Testis (tissue), 3 donors: ENCODE measurements around the gene KLK10. TPM values are rescaled to one million over a fixed set of nuclear protein-coding genes. Genes with fewer than 3 reads are reported as not detected.

Source experiments
- DNase-seq: peaks from one replicate; pipeline ENCODE4 v3.0.0-alpha.2; 2019
- H3K27ac ChIP-seq, 2 donors: fragments of 200-600 bp; sonication (generic); one replicate each; pipeline ENCODE4 v1.5.1; 2019
- H3K27me3 ChIP-seq: fragments of 200-600 bp; sonication (generic); one replicate; pipeline ENCODE4 v1.5.1; 2019
- H3K36me3 ChIP-seq: fragments of 200-600 bp; sonication (generic); one replicate; pipeline ENCODE4 v1.5.1; 2017; ENCODE audit warnings: low read depth; ENCODE audit errors: missing control alignments
- H3K4me1 ChIP-seq: fragments of 200-600 bp; sonication (generic); one replicate; pipeline ENCODE4 v1.5.1; 2019
- H3K4me3 ChIP-seq, 2 donors: fragments of 200-600 bp; sonication (generic); one replicate each; pipeline ENCODE4 v1.5.1; 2017 to 2019
- H3K9me3 ChIP-seq: fragments of 200-600 bp; sonication (generic); one replicate; pipeline ENCODE4 v1.5.1; 2017
- POLR2A ChIP-seq: fragments of 450-650 bp; IDR thresholded peaks from one replicate; pipeline ENCODE4 v1.6.1; 2017; ENCODE audit warnings: antibody characterized with exemption, mild to moderate bottlenecking, moderate library complexity
- WGBS, 2 donors: methylation state at CpG; one replicate each; pipeline ENCODE4 v1.1.5; 2018; 5-methylcytosine and 5-hydroxymethylcytosine counted together
- intact Hi-C: fragments of 100-400 bp; cut with DNase I; formaldehyde crosslinking; loops from one replicate; pipeline ENCODE4 v1.15.1; 2023; ENCODE audit warnings: low total_unique reads
- polyA plus RNA-seq: library from polyadenylated mRNA; stranded (reverse); fragments of 350-450 nt; fragmentation: Illumina TruSeq; extraction: RNeasy Lipid Tissue Mini Kit (QIAGEN cat#74804); gene quantifications from one replicate; pipeline ENCODE4 v1.2.3, GENCODE V29; 2014; ENCODE audit warnings: low read depth, low replicate concordance; ENCODE audit not compliant: insufficient read depth
- total RNA-seq, 2 donors: library from RNA; depleted of rRNA; stranded (reverse); fragments of >200 nt; gene quantifications; one replicate each; pipeline ENCODE4 v1.2.3, GENCODE V29; 2016
- TF ChIP-seq, protein P1 (sequence below), 3 experiments: fragments of 450-650 bp in 2 of 3; fragments of 200-600 bp in 1 of 3; sonication (generic) in 1 of 3; IDR thresholded peaks; one replicate each; pipeline ENCODE4 v1.5.1; 2016 to 2019; ENCODE audit warnings: antibody characterized with exemption in 3 of 3, mild to moderate bottlenecking in 2 of 3, moderate library complexity in 1 of 3

Gene KLK10
- total and polyA plus RNA-seq, 3 donors from 2014 or later = 9.2 to 15.7 (median 15.6) TPM

DNA sequence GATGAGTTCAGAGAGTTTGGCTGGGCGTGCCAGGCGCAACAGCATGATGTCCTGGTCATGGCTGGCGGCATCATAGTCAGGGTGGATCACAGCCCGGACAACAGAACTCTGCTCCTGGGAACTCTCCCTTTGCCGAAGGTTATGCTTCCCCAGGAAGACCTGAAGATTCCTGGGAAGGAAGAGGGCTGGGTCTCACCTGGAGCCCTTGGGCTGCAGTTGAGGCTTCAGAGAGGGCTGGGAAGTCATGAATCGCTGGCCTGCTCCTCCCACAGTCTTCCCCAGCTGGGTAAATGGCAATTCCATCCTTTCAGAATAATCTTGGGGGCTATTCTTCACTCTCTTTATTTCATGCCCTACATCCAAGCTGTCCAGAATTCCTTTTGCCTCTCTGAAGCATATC, 56.1 kb downstream of the KLK10 start:
- Histone ChIP-seq H3K27ac (no peak overlapping the region), H3K27me3 (no peaks in the 10 kb centered on the region), H3K36me3 (no peaks in the 10 kb centered on the region), H3K4me1 (peaks cover 1% of the 10 kb centered on the region), H3K4me3 (no peak overlapping the region), H3K9me3 (no peaks in the 10 kb centered on the region)
- DNase-seq = no peak
- intact Hi-C loops = no loop called here
- no peak for TF ChIP-seq POLR2A
- TF ChIP-seq, protein P1, sequence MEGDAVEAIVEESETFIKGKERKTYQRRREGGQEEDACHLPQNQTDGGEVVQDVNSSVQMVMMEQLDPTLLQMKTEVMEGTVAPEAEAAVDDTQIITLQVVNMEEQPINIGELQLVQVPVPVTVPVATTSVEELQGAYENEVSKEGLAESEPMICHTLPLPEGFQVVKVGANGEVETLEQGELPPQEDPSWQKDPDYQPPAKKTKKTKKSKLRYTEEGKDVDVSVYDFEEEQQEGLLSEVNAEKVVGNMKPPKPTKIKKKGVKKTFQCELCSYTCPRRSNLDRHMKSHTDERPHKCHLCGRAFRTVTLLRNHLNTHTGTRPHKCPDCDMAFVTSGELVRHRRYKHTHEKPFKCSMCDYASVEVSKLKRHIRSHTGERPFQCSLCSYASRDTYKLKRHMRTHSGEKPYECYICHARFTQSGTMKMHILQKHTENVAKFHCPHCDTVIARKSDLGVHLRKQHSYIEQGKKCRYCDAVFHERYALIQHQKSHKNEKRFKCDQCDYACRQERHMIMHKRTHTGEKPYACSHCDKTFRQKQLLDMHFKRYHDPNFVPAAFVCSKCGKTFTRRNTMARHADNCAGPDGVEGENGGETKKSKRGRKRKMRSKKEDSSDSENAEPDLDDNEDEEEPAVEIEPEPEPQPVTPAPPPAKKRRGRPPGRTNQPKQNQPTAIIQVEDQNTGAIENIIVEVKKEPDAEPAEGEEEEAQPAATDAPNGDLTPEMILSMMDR (IDR thresholded peaks at IDR 0.05) = no peak
- 87 to 98% methylated on average over 6 of the region's 6 CpGs for WGBS, 2 donors

Other genes starting within 250 kb of the KLK10 start
- gene GPR32, start 249.2 kb downstream of the KLK10 start, total RNA-seq = not detected
- not detected for gene GPR32, start 249.2 kb downstream of the KLK10 start, polyA plus RNA-seq
- gene ACP4, start 229.3 kb downstream of the KLK10 start, total RNA-seq = 1 to 10 TPM in 1 of 2 donors, under 1 TPM in 1; 0.43 to 1.9 TPM
- 4.0 TPM for gene ACP4, start 229.3 kb downstream of the KLK10 start, polyA plus RNA-seq
- gene KLK1, start 195.9 kb downstream of the KLK10 start, total RNA-seq = 1 to 10 TPM in 1 of 2 donors, under 1 TPM in 1; 0.43 to 1.2 TPM
- 2.7 TPM for gene KLK1, start 195.9 kb downstream of the KLK10 start, polyA plus RNA-seq
- 1 to 10 TPM; 5.5 to 9.0 TPM for gene KLK15, start 186.1 kb downstream of the KLK10 start, total RNA-seq
- 7.4 TPM for gene KLK15, start 186.1 kb downstream of the KLK10 start, polyA plus RNA-seq
- gene KLK3, start 164.8 kb downstream of the KLK10 start, total RNA-seq = under 1 TPM; 0.63 to 0.81 TPM
- gene KLK3, start 164.8 kb downstream of the KLK10 start, polyA plus RNA-seq = 1.3 TPM
- gene KLK2, start 146.3 kb downstream of the KLK10 start, total RNA-seq = 10 to 100 TPM; 19.3 to 38.3 TPM
- 30.7 TPM for gene KLK2, start 146.3 kb downstream of the KLK10 start, polyA plus RNA-seq
- under 1 TPM; 0.31 to 0.55 TPM for gene KLK4, start 108.3 kb downstream of the KLK10 start, total RNA-seq
- gene KLK4, start 108.3 kb downstream of the KLK10 start, polyA plus RNA-seq = 2.9 TPM
- 10 to 100 TPM in 1 of 2 donors, 1 to 10 TPM in 1; 5.6 to 13.9 TPM for gene KLK5, start 66.7 kb downstream of the KLK10 start, total RNA-seq
- 25.4 TPM for gene KLK5, start 66.7 kb downstream of the KLK10 start, polyA plus RNA-seq
- gene KLK6, start 50.1 kb downstream of the KLK10 start, total RNA-seq = under 1 TPM; 0.37 to 0.71 TPM
- 0.63 TPM for gene KLK6, start 50.1 kb downstream of the KLK10 start, polyA plus RNA-seq
- gene KLK7, start 35.8 kb downstream of the KLK10 start, total RNA-seq = under 1 TPM; 0.71 to 0.93 TPM
- gene KLK7, start 35.8 kb downstream of the KLK10 start, polyA plus RNA-seq = 0.45 TPM
- gene KLK8, start 18.1 kb downstream of the KLK10 start, total RNA-seq = 1 to 10 TPM; 2.7 to 2.9 TPM
- gene KLK8, start 18.1 kb downstream of the KLK10 start, polyA plus RNA-seq = 4.9 TPM
- 10 to 100 TPM; 16.8 to 46.3 TPM for gene KLK11, start 6.9 kb upstream of the KLK10 start, total RNA-seq
- gene KLK11, start 6.9 kb upstream of the KLK10 start, polyA plus RNA-seq = 41.1 TPM
- under 1 TPM in 1 of 2 donors, not detected in 1; 0.47 TPM for gene KLK12, start 15.3 kb upstream of the KLK10 start, total RNA-seq
- 1.3 TPM for gene KLK12, start 15.3 kb upstream of the KLK10 start, polyA plus RNA-seq
- 1 to 10 TPM; 3.7 to 7.8 TPM for gene KLK13, start 45.4 kb upstream of the KLK10 start, total RNA-seq
- gene KLK13, start 45.4 kb upstream of the KLK10 start, polyA plus RNA-seq = 13.0 TPM
- gene KLK14, start 63.2 kb upstream of the KLK10 start, total RNA-seq = under 1 TPM in 1 of 2 donors, not detected in 1; 0.63 TPM
- 1.4 TPM for gene KLK14, start 63.2 kb upstream of the KLK10 start, polyA plus RNA-seq
- 10 to 100 TPM; 17.6 to 23.5 TPM for gene CTU1, start 88.7 kb upstream of the KLK10 start, total RNA-seq
- gene CTU1, start 88.7 kb upstream of the KLK10 start, polyA plus RNA-seq = 2.0 TPM
- gene SIGLEC9, start 105.2 kb upstream of the KLK10 start, total RNA-seq = 1 to 10 TPM; 2.6 to 5.1 TPM
- 3.2 TPM for gene SIGLEC9, start 105.2 kb upstream of the KLK10 start, polyA plus RNA-seq
- gene SIGLEC7, start 122.6 kb upstream of the KLK10 start, total RNA-seq = 1 to 10 TPM in 1 of 2 donors, under 1 TPM in 1; 0.79 to 1.2 TPM
- gene SIGLEC7, start 122.6 kb upstream of the KLK10 start, polyA plus RNA-seq = 2.0 TPM
- 1 to 10 TPM; 1.3 to 1.7 TPM for gene CD33, start 205.4 kb upstream of the KLK10 start, total RNA-seq
- gene CD33, start 205.4 kb upstream of the KLK10 start, polyA plus RNA-seq = 3.8 TPM
- 10 to 100 TPM; 18.7 to 23.8 TPM for gene SIGLECL1, start 231.4 kb upstream of the KLK10 start, total RNA-seq
- 103 TPM for gene SIGLECL1, start 231.4 kb upstream of the KLK10 start, polyA plus RNA-seq